K562 (cell line): ENCODE measurements around the gene CCDC85B. TPM values are rescaled to one million over a fixed set of nuclear protein-coding genes. Genes with fewer than 3 reads are reported as not detected.
A peak's percentile ranks its signal among the peaks of the same experiment; 100 is the strongest.

Source experiments
- ATAC-seq: fragments of 200-7000 bp; cut with Tn5 transposase; 3 replicates; pipeline ENCODE4 v1.9.1; 2020; ENCODE audit warnings: moderate library complexity
- BruUV-seq: library from RNA; stranded (reverse); fragments of 400-500 nt; replicated peaks from 2 replicates; lab custom pipeline; 2021; lab: Mats Ljungman, UMichigan
- CTCF ChIA-PET: fragments of 300-600 bp; formaldehyde crosslinking; extraction: SDS; loops from one replicate; lab custom pipeline; 2021; ENCODE audit warnings: low intra/inter-chr PET ratio; lab: Yijun Ruan, JAX
- POLR2A ChIA-PET: fragments of 300-600, 350-650 bp; sonication (Branson Sonifier 250); formaldehyde crosslinking; extraction: SDS; loops from one replicate; lab custom pipeline; 2021; ENCODE audit warnings: antibody characterized with exemption, inconsistent platforms; lab: Yijun Ruan, JAX
- DNase-seq, 4 experiments: peaks; one replicate each; pipeline versions ENCODE4 v3.0.0 to v3.0.0-alpha.2; 2011 to 2018; ENCODE audit warnings: low spot score in 3 of 4, mixed read lengths in 3 of 4; ENCODE audit errors: extremely low read depth in 1 of 4
- FAIRE-seq: peaks from 2 replicates; lab custom pipeline; 2011; peaks lifted over from hg19 to GRCh38; lab: Jason Lieb, UNC
- H2AFZ ChIP-seq: 2 replicates; pipeline ENCODE4 v1.6.0; 2011; ENCODE audit warnings: low read depth, low read length, control low read depth, inconsistent platforms
- H3K27ac ChIP-seq: fragments of 200-600 bp; 3 replicates; pipeline ENCODE4 v1.8.0; 2011; ENCODE audit warnings: low read depth, mild to moderate bottlenecking, control low read depth, inconsistent platforms, low read length, moderate library complexity, mixed read lengths; ENCODE audit errors: extremely low read depth
- H3K27me3 ChIP-seq, 2 experiments: fragments of 300-600 bp in 1 of 2; 2 replicates in 1 of 2; 3 replicates in 1 of 2; pipeline versions ENCODE4 v1.6.0 to v1.8.0; 2011; ENCODE audit warnings: inconsistent platforms in 2 of 2, low read length in 2 of 2, mild to moderate bottlenecking in 1 of 2, mixed read lengths in 1 of 2, moderate library complexity in 1 of 2; ENCODE audit not compliant: control insufficient read depth in 2 of 2, insufficient read depth in 2 of 2
- H3K36me3 ChIP-seq: fragments of 300-600 bp; 3 replicates; pipeline ENCODE4 v1.8.0; 2011; ENCODE audit warnings: mild to moderate bottlenecking, low read length, inconsistent platforms; ENCODE audit not compliant: control insufficient read depth, insufficient read depth
- H3K4me1 ChIP-seq, 2 experiments: fragments of 200-600 bp in 1 of 2; replicated peaks in 1 of 2; 2 replicates in 1 of 2; 3 replicates in 1 of 2; pipeline versions ENCODE4 v1.5.1 to v1.8.0; 2011; ENCODE audit warnings: inconsistent platforms in 2 of 2, low read length in 2 of 2, mild to moderate bottlenecking in 1 of 2, mixed read lengths in 1 of 2, moderate library complexity in 1 of 2; ENCODE audit not compliant: control insufficient read depth in 2 of 2, insufficient read depth in 2 of 2
- H3K4me2 ChIP-seq: 2 replicates; pipeline ENCODE4 v1.6.1; 2011; ENCODE audit warnings: low read length, control low read depth, inconsistent platforms, mixed read lengths; ENCODE audit not compliant: insufficient read depth
- H3K4me3 ChIP-seq: fragments of 200-600 bp; sonication (generic), shearing (Covaris generic); 2 replicates; pipeline ENCODE4 v1.5.1; 2016; ENCODE audit warnings: control low read depth, inconsistent platforms
- H3K79me2 ChIP-seq: fragments of 200-600 bp; 3 replicates; pipeline ENCODE4 v1.8.0; 2011; ENCODE audit warnings: low read length, inconsistent platforms; ENCODE audit not compliant: control insufficient read depth, insufficient read depth
- H3K9ac ChIP-seq, 2 experiments: 2 replicates each; pipeline versions ENCODE4 v1.6.0 to v1.6.1; 2011; ENCODE audit warnings: low read depth in 2 of 2, low read length in 2 of 2, control low read depth in 1 of 2, inconsistent platforms in 1 of 2, mild to moderate bottlenecking in 1 of 2, mixed read lengths in 1 of 2; ENCODE audit not compliant: insufficient read depth in 1 of 2
- H3K9me1 ChIP-seq: one replicate; pipeline ENCODE4 v1.6.0; 2011; ENCODE audit warnings: inconsistent platforms, mild to moderate bottlenecking, low read length, moderate library complexity; ENCODE audit not compliant: control insufficient read depth, insufficient read depth
- H3K9me3 ChIP-seq: replicated peaks from 2 replicates; pipeline ENCODE4 v1.5.1; 2011; ENCODE audit warnings: low read depth, low read length, inconsistent platforms; ENCODE audit not compliant: control insufficient read depth, insufficient read depth
- H4K20me1 ChIP-seq: replicated peaks from 2 replicates; pipeline ENCODE4 v1.6.1; 2011; ENCODE audit warnings: low read length, inconsistent platforms, mixed read lengths; ENCODE audit not compliant: control insufficient read depth, insufficient read depth
- ETS2 ChIP-seq: IDR thresholded peaks from 2 replicates; pipeline ENCODE4 v1.6.1; 2016; ENCODE audit warnings: borderline replicate concordance, missing genetic modification characterization, mild to moderate bottlenecking, moderate library complexity, missing compliant biosample characterization; ENCODE audit not compliant: poor library complexity, severe bottlenecking
- FUS ChIP-seq: fragments of 200-400 bp; formaldehyde crosslinking; optimal IDR thresholded peaks from 2 replicates; pipeline ENCODE3; 2017; ENCODE audit warnings: low read depth, low read length
- GATAD2B ChIP-seq: fragments of 450-650 bp; IDR thresholded peaks from 2 replicates; pipeline ENCODE4 v1.6.1; 2017; ENCODE audit warnings: mild to moderate bottlenecking, borderline replicate concordance
- GMEB1 ChIP-seq: fragments of 250-450 bp; sonication (Bioruptor Pico); IDR thresholded peaks from 2 replicates; pipeline ENCODE4 v1.4.0; 2020; ENCODE audit warnings: mild to moderate bottlenecking
- KLF13 ChIP-seq: fragments of 450-650 bp; IDR thresholded peaks from 2 replicates; pipeline ENCODE4 v1.6.1; 2016; ENCODE audit warnings: missing genetic modification characterization, low read depth, mild to moderate bottlenecking, missing compliant biosample characterization, moderate library complexity, borderline replicate concordance
- MED1 ChIP-seq: sonication (generic); formaldehyde crosslinking; IDR thresholded peaks from 2 replicates; pipeline ENCODE4 v1.8.1; 2023; ENCODE audit warnings: missing genetic modification reagents, borderline replicate concordance
- MTA1 ChIP-seq: fragments of 450-650 bp; IDR thresholded peaks from 2 replicates; pipeline ENCODE4 v1.6.1; 2017; ENCODE audit warnings: borderline replicate concordance
- PURB ChIP-seq: sonication (generic); formaldehyde crosslinking; IDR thresholded peaks from 2 replicates; pipeline ENCODE4 v1.9.0; 2021; ENCODE audit warnings: low read depth, mild to moderate bottlenecking, missing genetic modification reagents
- TCF7L2 ChIP-seq: fragments of 150-350 bp; IDR thresholded peaks from 2 replicates; pipeline ENCODE4 v1.6.1; 2016; ENCODE audit warnings: low read depth, mild to moderate bottlenecking, low read length, moderate library complexity
- ZC3H11A ChIP-seq: IDR thresholded peaks from 2 replicates; pipeline ENCODE4 v1.6.1; 2012; ENCODE audit warnings: low read depth, low read length, improper control_type of control experiment
- ZNF212 ChIP-seq: fragments of 450-650 bp; formaldehyde crosslinking; IDR thresholded peaks from 2 replicates; pipeline ENCODE4 v1.4.0; 2020; ENCODE audit warnings: mild to moderate bottlenecking
- ZNF274 ChIP-seq: IDR thresholded peaks from 2 replicates; pipeline ENCODE4 v1.6.1; 2011; ENCODE audit warnings: low read depth, mild to moderate bottlenecking, low read length, moderate library complexity, borderline replicate concordance
- ZNF79 ChIP-seq: fragments of 250-450 bp; sonication (Bioruptor Pico); IDR thresholded peaks from 2 replicates; pipeline ENCODE4 v1.4.0; 2020; ENCODE audit warnings: low read depth, mild to moderate bottlenecking, moderate library complexity
- WGBS: fragments of 100-300 bp; shearing (Covaris generic); methylation state at CpG from one replicate; pipeline ENCODE4 v1.1.6; 2016; ENCODE audit warnings: low coverage, mixed read lengths; ENCODE audit not compliant: insufficient coverage; ENCODE audit errors: missing lambda C conversion rate; 5-methylcytosine and 5-hydroxymethylcytosine counted together
- in situ Hi-C: fragments of 300-500 bp; cut with MboI; formaldehyde crosslinking; loops from 4 replicates; pipeline ENCODE4 v1.15.0; 2018; ENCODE audit warnings: inconsistent platforms, mixed read lengths
- intact Hi-C: fragments of 100-400 bp; cut with micrococcal nuclease; formaldehyde crosslinking; loops from 2 replicates; pipeline ENCODE4 v1.14.2; 2022
- polyA plus RNA-seq, 8 experiments: library from polyadenylated mRNA; depleted of rRNA in 4 of 8; stranded (reverse) in 5 of 8; unstranded in 3 of 8; fragments of >200 nt; fragmentation: Nextera tagmentation in 2 of 8; fragmentation: Illumina TruSeq in 1 of 8; extraction: Ambion mirVana in 2 of 8; extraction: Trizol in 1 of 8; gene quantifications; 2 replicates each; pipeline versions ENCODE4 v1.2.1 to v1.2.3, GENCODE V29; 2011 to 2014; ENCODE audit warnings: inconsistent platforms in 1 of 8, missing spikeins in 1 of 8
- total RNA-seq, 7 experiments: library from RNA; depleted of rRNA in 6 of 7; stranded (reverse); fragments of >200 nt in 6 of 7; fragmentation: Illumina TruSeq in 2 of 7; extraction: Trizol in 2 of 7; gene quantifications; 2 replicates each; pipeline versions ENCODE4 v1.2.1 to v1.2.3, GENCODE V29; 2011 to 2021; ENCODE audit warnings: low replicate concordance in 1 of 7

CCDC85B gene
- total and polyA plus RNA-seq, 9 of the 15 experiments (the other 6 are each of a cell fraction or from before 2014, with no cell fraction given): 0.14 to 138 (median 6.2) TPM

GRCh38 chr11:65849366-65849765 lies 41.1 kb upstream of the CCDC85B start:
- no peak overlapping the region for H3K4me3 ChIP-seq
- peaks cover 31% of the 10 kb centered on the region; the same call in 2 of the 3 replicates for H3K36me3 ChIP-seq
- DNase-seq (peak in 1 of 4 experiments; percentile 10), ATAC-seq (no peak), FAIRE-seq (no peak)
- H3K27ac ChIP-seq: no peak overlapping the region
- H3K4me2 ChIP-seq: no peak overlapping the region
- peaks cover 10% of the 10 kb centered on the region; the same call in 2 of the 3 replicates for H3K79me2 ChIP-seq
- H3K27me3 ChIP-seq: no peaks in the 10 kb centered on the region
- H2AFZ ChIP-seq: no peak overlapping the region
- POLR2A ChIA-PET: interaction anchor here (0.6 to 5.9 kb wide), 18 partner anchors 9 to 274 kb away, joined by 3 to 67 read pairs (median 5); partner anchors contain the start of genes CCDC85B, CFL1, EHBP1L1 and FIBP
- BruUV-seq: no TSS peak
- H3K4me1 ChIP-seq: peaks cover 0 to 21% of the 10 kb centered on the region in 2 experiments; a peak in 3 of 5 replicates
- 11% methylated on average over 6 of the region's 8 CpGs for WGBS
- no peaks in the 10 kb centered on the region for H4K20me1 ChIP-seq
- in situ Hi-C loops (no loop called here), intact Hi-C loops (no loop called here)
- H3K9me1 ChIP-seq: no peaks in the 10 kb centered on the region
- TF ChIP-seq FUS (no peak), ZC3H11A (no peak)
- peaks cover 7% of the 10 kb centered on the region; the same call in 1 of the 2 replicates for H3K9me3 ChIP-seq
- H3K9ac ChIP-seq: 0 out of 4 replicates have a peak overlapping the region, but pooled peaks of 1 of the 2 experiments have one; percentile 36
- CTCF ChIA-PET: no interaction called here

- Histone ChIP-seq H3K36me3 (peaks cover 36% of the 10 kb centered on the region), H2AFZ (no peak overlapping the region), H3K4me3 (no peak overlapping the region), H3K79me2 (peaks cover 14% of the 10 kb centered on the region; the same call in 2 of the 3 replicates), H3K9me1 (no peaks in the 10 kb centered on the region), H3K27me3 (no peaks in the 10 kb centered on the region), H4K20me1 (no peaks in the 10 kb centered on the region), H3K9ac (peak overlapping the region in 1 of 2 experiments; percentile 62; a peak in 1 of 4 replicates), H3K4me1 (peaks cover 0 to 21% of the 10 kb centered on the region in 2 experiments; a peak in 3 of 5 replicates), H3K4me2 (no peak overlapping the region), H3K27ac (no peak overlapping the region), H3K9me3 (peaks cover 7% of the 10 kb centered on the region; the same call in 1 of the 2 replicates)
- no peak for FAIRE-seq
- CTCF ChIA-PET: no interaction called here
- WGBS: 52% methylated on average over 16 of the region's 16 CpGs
- no TSS peak for BruUV-seq
- peak in 2 of 4 experiments; percentile 3 to 6 for DNase-seq
- intact Hi-C loops (no loop called here), in situ Hi-C loops (no loop called here)
- no peak for ATAC-seq
- POLR2A ChIA-PET: interaction anchor here (0.6 to 5.9 kb wide), 19 partner anchors 9 to 274 kb away, joined by 3 to 67 read pairs (median 5); partner anchors contain the start of genes CCDC85B, CFL1, EHBP1L1 and FIBP
- TF ChIP-seq MED1 (CRISPR knock-in tag) (no peak), TCF7L2 (no peak), GMEB1 (CRISPR knock-in tag) (no peak), MTA1 (no peak), GATAD2B (no peak), ZNF212 (CRISPR knock-in tag) (no peak), PURB (CRISPR knock-in tag) (no peak), KLF13 (tag) (no peak), ETS2 (no peak), ZNF274 (no peak), ZNF79 (no peak)
These were observed 40.7 kb upstream of the CCDC85B start for GRCh38 chr11:65849771-65850216.
